HG03439 (cell line): ENCODE results near the gene NACA2.
"Not testable (repeated sequence)": the region's sequence is repeated elsewhere in the genome, so short reads cannot be mapped to it uniquely, and the experiment has no call there.

Source experiments
- ATAC-seq: cut with Tn5 transposase; IDR thresholded peaks from one replicate; pipeline ENCODE4 v1.9.1; 2021; ENCODE audit warnings: mild to moderate bottlenecking, moderate library complexity; ENCODE audit not compliant: unreplicated experiment

The NACA2 gene

GRCh38 chr17:61591018-61591417 is at the start of gene NACA2:
NACA2 (minus strand) TSS chr17:61591219; CDS start chr17:61591180, 39 bp downstream.
- no peak for ATAC-seq

- ATAC-seq = no peak
These were observed 48.8 kb upstream of the NACA2 start for GRCh38 chr17:61639818-61640217.

- ATAC-seq = no peak
These were observed 47.1 kb upstream of the NACA2 start for GRCh38 chr17:61638087-61638486.

GRCh38 chr17:61635913-61636432 is 45.0 kb upstream of the NACA2 start:
- no peak for ATAC-seq

GRCh38 chr17:61634942-61635538 is 44.0 kb upstream of the NACA2 start:
- no peak for ATAC-seq

GRCh38 chr17:61634011-61634539 is 43.1 kb upstream of the NACA2 start:
- no peak for ATAC-seq

- ATAC-seq = no peak
These were observed 41.8 kb upstream of the NACA2 start for GRCh38 chr17:61632826-61633225.

GRCh38 chr17:61631800-61632199 is 40.8 kb upstream of the NACA2 start:
- no peak for ATAC-seq

GRCh38 chr17:61628158-61628557 is 37.1 kb upstream of the NACA2 start:
- ATAC-seq = not testable (repeated sequence)

GRCh38 chr17:61627658-61628057 is 36.6 kb upstream of the NACA2 start:
- ATAC-seq = no peak

- no peak for ATAC-seq
These were observed 36.1 kb upstream of the NACA2 start for GRCh38 chr17:61627125-61627524.

GRCh38 chr17:61625564-61625963 is 34.5 kb upstream of the NACA2 start:
- ATAC-seq = no peak

- no peak for ATAC-seq
These were observed 33.9 kb upstream of the NACA2 start for GRCh38 chr17:61624951-61625350.

GRCh38 chr17:61621317-61621716 is 30.3 kb upstream of the NACA2 start:
- no peak for ATAC-seq

- ATAC-seq = no peak
These were observed 28.9 kb upstream of the NACA2 start for GRCh38 chr17:61619953-61620352.

GRCh38 chr17:61619493-61619892 is 28.5 kb upstream of the NACA2 start:
- no peak for ATAC-seq

GRCh38 chr17:61618950-61619349 is 27.9 kb upstream of the NACA2 start:
- ATAC-seq = no peak

- no peak for ATAC-seq
These were observed 26.3 kb upstream of the NACA2 start for GRCh38 chr17:61617330-61617729.

GRCh38 chr17:61616783-61617182 is 25.8 kb upstream of the NACA2 start:
- no peak for ATAC-seq

- no peak for ATAC-seq
These were observed 23.2 kb upstream of the NACA2 start for GRCh38 chr17:61614219-61614618.

GRCh38 chr17:61611323-61611722 is 20.3 kb upstream of the NACA2 start:
- ATAC-seq = no peak

- ATAC-seq = no peak
These were observed 14.7 kb upstream of the NACA2 start for GRCh38 chr17:61605692-61606091.

- ATAC-seq = no peak
These were observed 10.3 kb upstream of the NACA2 start for GRCh38 chr17:61601297-61601696.
